Type B pancreatic cell (in vitro differentiated cells): ENCODE results near the gene ABHD16B. TPM values are rescaled to one million over a fixed set of nuclear protein-coding genes. Genes with fewer than 3 reads are reported as not detected.

Experiments
- DNase-seq: peaks from one replicate; pipeline ENCODE4 v3.0.0; 2021; ENCODE audit warnings: mixed read lengths; ENCODE audit not compliant: unreplicated experiment; ENCODE audit errors: extremely low spot score
- H3K27ac Mint-ChIP-seq: 2 replicates; pipeline ENCODE4 v1.8.0; 2021; ENCODE audit warnings: mild to moderate bottlenecking, mixed read lengths
- H3K27me3 Mint-ChIP-seq: 2 replicates; pipeline ENCODE4 v1.8.0; 2021; ENCODE audit warnings: mixed read lengths
- H3K36me3 Mint-ChIP-seq: 2 replicates; pipeline ENCODE4 v1.8.0; 2021; ENCODE audit warnings: mixed read lengths
- H3K4me1 Mint-ChIP-seq: one replicate; pipeline ENCODE4 v1.8.0; 2021; ENCODE audit warnings: mixed read lengths; ENCODE audit not compliant: unreplicated experiment
- H3K4me3 Mint-ChIP-seq: 2 replicates; pipeline ENCODE4 v1.8.0; 2021; ENCODE audit warnings: mild to moderate bottlenecking, mixed read lengths
- H3K9me3 Mint-ChIP-seq: 2 replicates; pipeline ENCODE4 v1.8.0; 2021; ENCODE audit warnings: mixed read lengths
- total RNA-seq: library from RNA; stranded (reverse); gene quantifications from 2 replicates; pipeline ENCODE4 v1.2.1, GENCODE V29; 2021; ENCODE audit warnings: low replicate concordance
- TF ChIP-seq, protein P1 (sequence below): fragments of 200-600 bp; sonication (generic); conservative IDR thresholded peaks from 2 replicates; pipeline ENCODE4 v1.5.0; 2021; ENCODE audit warnings: antibody characterized with exemption, mild to moderate bottlenecking

Gene ABHD16B
- total RNA-seq, 1 donor from 2014 or later: not detected

DNA sequence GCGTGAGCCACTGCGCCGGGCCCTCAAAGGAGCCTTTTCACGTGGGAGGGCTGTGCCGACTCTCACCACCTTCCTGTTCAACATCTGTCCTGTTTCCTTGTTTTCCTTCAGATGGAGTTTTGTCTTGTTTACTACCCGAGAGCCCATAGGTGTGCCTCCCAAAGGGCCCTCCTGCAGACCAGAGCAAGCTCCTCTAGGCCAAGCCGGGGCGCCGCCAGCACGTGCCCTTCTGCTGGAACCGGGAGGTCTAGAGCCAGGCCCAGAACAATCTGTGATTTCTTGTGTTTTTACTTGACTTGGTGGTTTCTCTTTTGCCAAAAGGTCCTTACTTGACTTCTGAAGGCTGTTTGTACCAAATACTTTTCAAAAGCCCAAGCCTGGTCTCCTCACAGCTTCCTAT, 25.6 kb downstream of the ABHD16B start:
- Mint-ChIP-seq H3K4me3 (no peak overlapping the region), H3K27ac (no peak overlapping the region), H3K9me3 (no peaks in the 10 kb centered on the region), H3K36me3 (peaks cover 10% of the 10 kb centered on the region), H3K4me1 (no peaks in the 10 kb centered on the region), H3K27me3 (no peaks in the 10 kb centered on the region)
- DNase-seq: no peak
- TF ChIP-seq, protein P1, sequence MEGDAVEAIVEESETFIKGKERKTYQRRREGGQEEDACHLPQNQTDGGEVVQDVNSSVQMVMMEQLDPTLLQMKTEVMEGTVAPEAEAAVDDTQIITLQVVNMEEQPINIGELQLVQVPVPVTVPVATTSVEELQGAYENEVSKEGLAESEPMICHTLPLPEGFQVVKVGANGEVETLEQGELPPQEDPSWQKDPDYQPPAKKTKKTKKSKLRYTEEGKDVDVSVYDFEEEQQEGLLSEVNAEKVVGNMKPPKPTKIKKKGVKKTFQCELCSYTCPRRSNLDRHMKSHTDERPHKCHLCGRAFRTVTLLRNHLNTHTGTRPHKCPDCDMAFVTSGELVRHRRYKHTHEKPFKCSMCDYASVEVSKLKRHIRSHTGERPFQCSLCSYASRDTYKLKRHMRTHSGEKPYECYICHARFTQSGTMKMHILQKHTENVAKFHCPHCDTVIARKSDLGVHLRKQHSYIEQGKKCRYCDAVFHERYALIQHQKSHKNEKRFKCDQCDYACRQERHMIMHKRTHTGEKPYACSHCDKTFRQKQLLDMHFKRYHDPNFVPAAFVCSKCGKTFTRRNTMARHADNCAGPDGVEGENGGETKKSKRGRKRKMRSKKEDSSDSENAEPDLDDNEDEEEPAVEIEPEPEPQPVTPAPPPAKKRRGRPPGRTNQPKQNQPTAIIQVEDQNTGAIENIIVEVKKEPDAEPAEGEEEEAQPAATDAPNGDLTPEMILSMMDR: no peak

DNA sequence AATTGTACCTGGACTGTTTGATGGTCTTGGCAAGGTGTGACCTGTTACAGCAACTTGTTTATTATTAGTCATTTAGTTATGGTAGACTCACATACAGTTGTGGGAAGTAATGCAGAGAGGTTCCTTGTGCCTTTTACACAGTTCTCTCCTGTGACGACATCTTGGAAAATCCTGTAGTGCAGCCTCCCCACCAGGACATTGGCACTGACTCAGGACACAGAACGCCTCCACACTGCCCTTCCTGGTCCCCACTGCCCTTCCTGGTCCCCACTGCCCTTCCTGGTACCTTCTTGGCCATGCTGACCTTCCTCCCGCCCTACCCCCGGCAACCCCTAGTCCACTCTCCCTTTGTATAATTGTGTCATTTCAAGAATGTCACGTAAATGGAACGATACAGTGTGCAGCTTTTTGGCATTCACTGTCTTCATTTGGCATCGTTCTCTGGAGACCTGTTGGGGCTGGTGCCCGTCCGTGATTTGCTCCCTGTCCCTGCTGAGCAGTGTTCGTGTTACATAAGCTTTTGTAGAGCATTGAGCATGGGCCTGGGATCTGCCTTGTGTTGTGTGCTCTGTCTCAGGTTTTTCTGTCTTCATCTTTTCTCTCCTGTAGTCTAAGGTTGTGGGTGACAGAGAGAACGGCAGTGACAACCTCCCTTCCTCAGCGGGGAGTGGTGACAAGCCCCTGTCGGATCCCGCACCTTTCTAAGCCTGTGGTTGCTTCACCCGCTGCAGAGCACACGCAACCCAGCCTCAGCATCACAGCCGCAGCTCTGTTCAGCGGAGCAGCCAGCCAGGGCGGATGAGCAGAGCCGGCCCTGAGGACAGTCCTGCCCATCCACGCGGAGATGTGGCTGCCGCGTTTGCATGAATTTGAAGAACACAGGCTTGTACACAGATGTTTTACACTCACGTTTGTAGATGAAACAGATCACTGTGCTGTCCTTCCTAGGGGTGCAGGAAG, 28.2 kb downstream of the ABHD16B start:
- Mint-ChIP-seq H3K4me1 (peaks cover 5% of the 10 kb centered on the region), H3K9me3 (no peaks in the 10 kb centered on the region), H3K27ac (peak overlapping the region; percentile 43), H3K27me3 (no peaks in the 10 kb centered on the region), H3K4me3 (no peak overlapping the region), H3K36me3 (peaks cover 13% of the 10 kb centered on the region)
- DNase-seq: no peak
- TF ChIP-seq, protein P1: no peak

DNA sequence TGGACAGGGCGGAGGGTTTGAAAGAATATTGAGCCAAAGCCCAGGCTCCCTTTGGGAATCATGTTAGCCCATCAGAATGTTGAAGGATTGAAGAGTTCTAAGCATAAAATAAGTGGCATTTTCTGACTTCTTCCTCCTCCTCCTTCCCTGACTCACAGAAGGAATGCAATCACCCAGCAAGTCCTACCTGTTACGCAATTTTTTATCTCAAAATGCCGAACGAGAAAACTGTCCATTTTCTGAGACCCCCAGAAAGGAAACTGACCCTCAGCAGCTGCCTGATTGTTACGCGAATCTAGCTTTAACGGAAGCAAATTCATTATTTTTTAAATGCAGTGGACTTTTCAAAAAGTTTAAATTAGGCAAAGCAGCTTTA, 28.9 kb downstream of the ABHD16B start:
- TF ChIP-seq, protein P1: no peak
- Mint-ChIP-seq H3K27me3 (no peaks in the 10 kb centered on the region), H3K36me3 (peaks cover 13% of the 10 kb centered on the region), H3K9me3 (no peaks in the 10 kb centered on the region), H3K27ac (peak overlapping the region; percentile 43), H3K4me3 (no peak overlapping the region), H3K4me1 (peaks cover 5% of the 10 kb centered on the region)
- no peak for DNase-seq

DNA sequence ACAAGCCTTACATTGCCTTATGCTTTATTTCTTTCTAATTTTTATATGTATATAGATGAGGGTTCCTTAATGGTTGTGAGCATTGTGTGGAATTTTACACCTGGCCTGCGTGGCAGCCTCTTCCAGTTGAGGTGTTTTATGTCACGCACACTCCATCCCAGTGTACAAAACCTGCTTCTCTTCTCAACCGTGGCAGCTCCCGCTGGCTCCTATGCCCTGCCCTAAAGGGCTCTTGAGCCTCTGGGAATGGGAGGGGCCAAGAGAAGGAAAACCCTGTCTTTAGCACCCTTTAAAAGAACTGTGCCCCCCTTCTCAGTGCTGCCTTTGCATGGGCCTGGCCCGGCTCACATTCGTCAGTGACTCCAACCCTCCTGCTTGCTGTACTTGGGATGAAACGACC, 29.3 kb downstream of the ABHD16B start:
- H3K4me1 Mint-ChIP-seq: peaks cover 5% of the 10 kb centered on the region

DNA sequence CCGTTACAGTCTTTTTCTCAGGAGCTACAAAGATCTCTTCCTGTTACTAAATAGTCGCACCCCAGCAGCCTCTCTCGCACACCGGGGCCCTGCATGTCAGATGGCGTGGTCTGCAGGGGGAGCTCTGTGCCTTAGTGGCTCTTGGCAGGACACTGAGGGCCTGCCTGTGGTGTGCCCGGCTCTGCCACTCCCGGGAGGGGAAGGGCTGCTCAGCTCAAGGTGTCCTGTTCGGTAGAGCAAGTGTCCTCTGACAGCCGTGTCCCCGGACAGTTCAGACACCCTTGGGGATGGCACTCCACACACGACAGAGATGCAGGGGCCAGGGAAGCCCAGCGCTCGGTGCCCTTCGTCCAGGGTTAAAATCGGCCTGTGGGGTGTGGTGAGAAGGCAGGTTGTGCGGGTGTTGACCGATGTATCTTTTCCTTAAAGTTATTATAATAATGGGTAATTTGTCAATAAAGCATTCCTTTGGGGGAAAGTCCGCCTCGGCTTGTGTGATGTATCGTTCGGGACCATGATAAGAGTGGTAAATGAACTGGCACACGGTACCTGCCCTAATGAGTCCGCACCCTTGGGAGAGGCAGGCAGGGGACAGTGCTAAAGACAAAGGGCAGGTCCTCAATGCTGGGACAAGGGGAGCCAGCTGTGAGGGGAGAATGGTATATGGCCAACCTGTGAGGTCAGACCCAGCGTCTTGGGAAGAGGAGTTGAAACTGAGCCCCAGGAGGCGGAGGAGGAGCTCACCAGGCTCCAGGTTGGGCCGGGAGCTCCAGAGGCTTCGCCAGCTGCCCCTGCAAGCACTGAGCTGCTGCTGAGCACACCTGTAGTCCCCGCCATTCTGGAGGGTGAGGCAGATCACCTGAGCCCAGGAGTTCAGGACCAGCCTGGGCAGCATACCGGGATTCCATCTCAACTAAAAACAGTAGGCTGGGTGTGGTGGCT, 30.0 kb downstream of the ABHD16B start:
- Mint-ChIP-seq H3K27ac (no peak overlapping the region), H3K27me3 (no peaks in the 10 kb centered on the region), H3K4me1 (peaks cover 12% of the 10 kb centered on the region), H3K4me3 (no peak overlapping the region), H3K36me3 (peaks cover 13% of the 10 kb centered on the region), H3K9me3 (no peaks in the 10 kb centered on the region)
- TF ChIP-seq, protein P1: no peak
- DNase-seq: no peak

More for the DNA sequence above, 29.3 kb downstream of the ABHD16B start:
- H3K36me3 Mint-ChIP-seq: peaks cover 13% of the 10 kb centered on the region
- no peak for DNase-seq
- no peak overlapping the region for H3K27ac Mint-ChIP-seq
- H3K9me3 Mint-ChIP-seq: no peaks in the 10 kb centered on the region
- H3K27me3 Mint-ChIP-seq: no peaks in the 10 kb centered on the region
- H3K4me3 Mint-ChIP-seq: no peak overlapping the region
- TF ChIP-seq, protein P1: no peak
